ENCODE data around the gene EVC. TPM values are rescaled to one million over a fixed set of nuclear protein-coding genes. Genes with fewer than 3 reads are reported as not detected.

Gene EVC
- total RNA-seq, 1 donor from 2014 or later, result 13.5 TPM

- no peak for DNase-seq (ENCODE audit: low read depth)
- no peak overlapping the region for H3K4me3 ChIP-seq (ENCODE audit: low read depth, low read length)
- no peak for TF ChIP-seq CTCF (conservative IDR thresholded peaks at IDR 0.05; ENCODE audit: low read depth, low read length)
These were observed 103.4 kb downstream of the EVC start for GRCh38 chr4:5814421-5814820.

GRCh38 chr4:5815641-5816040, 104.6 kb downstream of the EVC start:
- DNase-seq (ENCODE audit: low read depth), result no peak
- no peak for TF ChIP-seq CTCF (conservative IDR thresholded peaks at IDR 0.05; ENCODE audit: low read depth, low read length)
- H3K4me3 ChIP-seq (ENCODE audit: low read depth, low read length), result no peak overlapping the region

DNA sequence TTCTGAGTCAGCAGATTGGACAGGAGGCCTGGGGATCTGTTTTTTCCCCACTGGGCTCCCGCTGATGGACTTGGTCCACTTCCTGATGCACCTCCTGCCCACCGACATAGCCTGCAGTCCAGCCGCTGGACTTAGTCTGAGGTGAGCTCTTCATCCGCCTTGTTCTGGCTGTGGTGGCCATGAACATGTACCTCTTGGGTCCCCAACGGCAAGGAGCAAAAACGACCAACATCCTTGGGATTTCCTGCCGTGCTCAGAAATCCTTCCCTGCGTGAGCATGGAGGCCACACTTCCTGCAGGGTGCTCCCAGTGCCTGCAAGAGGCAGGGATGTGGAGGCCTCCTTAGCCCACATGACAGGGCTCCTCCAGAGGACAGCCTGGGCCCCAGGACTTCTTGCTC, 105.1 kb downstream of the EVC start:
- TF ChIP-seq CTCF (conservative IDR thresholded peaks at IDR 0.05; ENCODE audit: low read depth, low read length), result no peak
- H3K4me3 ChIP-seq (ENCODE audit: low read depth, low read length), result no peak overlapping the region
- no peak for DNase-seq (ENCODE audit: low read depth)

- DNase-seq (ENCODE audit: low read depth), result no peak
- no peak overlapping the region for H3K4me3 ChIP-seq (ENCODE audit: low read depth, low read length)
- TF ChIP-seq CTCF (conservative IDR thresholded peaks at IDR 0.05; ENCODE audit: low read depth, low read length), result no peak
These were observed 105.9 kb downstream of the EVC start for GRCh38 chr4:5816851-5817375.

DNA sequence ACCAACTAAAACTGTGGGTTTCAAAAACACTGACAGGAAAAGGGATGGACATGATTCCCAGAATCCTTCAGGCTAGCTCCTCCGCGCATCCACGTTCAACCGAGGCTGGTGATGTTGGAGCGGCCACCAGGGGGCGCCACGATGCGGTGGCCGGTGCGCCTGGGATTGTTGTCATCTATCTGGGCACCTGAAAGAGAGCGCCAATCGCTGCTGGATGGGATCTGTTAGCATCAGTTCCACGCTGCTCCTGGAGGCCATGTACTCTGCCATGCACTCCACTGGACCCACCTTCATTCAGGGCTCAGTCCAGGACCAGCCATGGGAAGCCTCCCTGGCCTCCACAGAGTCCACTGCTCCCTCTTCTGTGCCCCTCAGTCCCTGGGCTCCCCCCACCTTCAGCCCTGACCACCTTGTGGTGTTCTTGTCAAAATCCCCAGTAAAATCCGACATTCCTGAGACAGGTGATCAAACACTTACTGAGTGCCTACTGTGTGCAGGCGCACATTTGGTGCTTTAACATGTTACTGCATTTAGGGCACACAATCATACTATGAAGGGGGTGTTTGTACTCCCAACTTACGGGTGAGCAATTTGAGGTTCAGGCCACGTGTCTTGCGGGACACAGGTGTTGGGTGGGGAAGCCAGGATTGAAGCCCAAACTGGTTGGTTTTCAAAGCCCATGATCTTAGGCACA, 110.8 kb downstream of the EVC start:
- no peak overlapping the region for H3K4me3 ChIP-seq (ENCODE audit: low read depth, low read length)
- peak; percentile 77 for TF ChIP-seq CTCF (conservative IDR thresholded peaks at IDR 0.05; ENCODE audit: low read depth, low read length)
- DNase-seq (ENCODE audit: low read depth), result no peak

DNA sequence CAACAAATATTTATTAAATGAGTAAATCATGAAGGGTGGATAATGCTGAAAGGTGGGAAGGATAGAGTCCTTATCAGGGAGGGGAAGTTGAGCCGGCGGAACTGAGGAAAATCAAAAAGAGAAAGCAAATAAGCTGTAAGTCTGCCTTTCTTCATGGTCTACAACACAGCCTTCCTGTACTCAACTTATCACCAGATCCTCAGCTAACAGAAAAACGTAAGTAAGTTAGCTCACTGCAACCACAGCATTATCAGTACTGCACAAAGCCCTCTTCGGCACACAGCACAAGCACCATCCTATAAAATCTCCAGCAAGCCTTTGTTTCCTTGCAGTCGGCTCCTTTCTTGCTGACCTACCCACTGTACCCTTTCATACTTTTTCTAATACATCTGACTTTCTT, 111.6 kb downstream of the EVC start:
- no peak overlapping the region for H3K4me3 ChIP-seq (ENCODE audit: low read depth, low read length)
- no peak for DNase-seq (ENCODE audit: low read depth)
- TF ChIP-seq CTCF (conservative IDR thresholded peaks at IDR 0.05; ENCODE audit: low read depth, low read length), result no peak
